ENCODE measurements around the gene LAMTOR2. TPM values are rescaled to one million over a fixed set of nuclear protein-coding genes. Genes with fewer than 3 reads are reported as not detected.
"Not testable (repeated sequence)": the region's sequence is repeated elsewhere in the genome, so short reads cannot be mapped to it uniquely, and the experiment has no call there.

LAMTOR2 gene
- total RNA-seq, 2 experiments from 2014 or later = 63.1 to 66.2 TPM

GRCh38 chr1:156071332-156071816 is 16.8 kb downstream of the LAMTOR2 start:
- H3K27ac Mint-ChIP-seq; DNase-seq; H3K4me3 Mint-ChIP-seq; POLR2A ChIA-PET; H3K4me1 Mint-ChIP-seq; H3K36me3 Mint-ChIP-seq (ENCODE audit: low read depth); H3K9me3 Mint-ChIP-seq: not testable (repeated sequence)
- CTCF ChIA-PET = interaction anchor here (0.5 to 1.5 kb wide), 4 partner anchors 8 to 82 kb away, joined by 3 to 6 read pairs (median 4); no protein-coding TSS in a partner anchor
- peaks cover 11% of the 10 kb centered on the region for H3K27me3 Mint-ChIP-seq

- DNase-seq = no peak
- Mint-ChIP-seq H3K27me3 (peaks cover 11% of the 10 kb centered on the region), H3K27ac (no peak overlapping the region), H3K36me3 (ENCODE audit: low read depth) (no peaks in the 10 kb centered on the region), H3K9me3 (no peaks in the 10 kb centered on the region), H3K4me3 (no peak overlapping the region), H3K4me1 (peaks cover 3% of the 10 kb centered on the region)
- POLR2A ChIA-PET = interaction anchor here (1.4 kb wide), 1 partner anchor 94 kb away, joined by 3 read pairs; the partner anchor contains the start of gene ARHGEF2
- CTCF ChIA-PET = interaction anchor here (0.5 to 1.6 kb wide), 5 partner anchors 9 to 82 kb away, joined by 3 to 6 read pairs (median 3); no protein-coding TSS in a partner anchor
Observed at GRCh38 chr1:156072251-156072650, 17.7 kb downstream of the LAMTOR2 start.

GRCh38 chr1:156073110-156073687 is 18.6 kb downstream of the LAMTOR2 start:
- ChIA-PET POLR2A (interaction anchor here (0.5 to 1.4 kb wide), 2 partner anchors 95 to 296 kb away, joined by 3 to 4 read pairs; partner anchors contain the start of gene ARHGEF2), CTCF (interaction anchor here (0.9 to 1.6 kb wide), 4 partner anchors 10 to 56 kb away, joined by 3 to 4 read pairs (median 3); no protein-coding TSS in a partner anchor)
- Mint-ChIP-seq H3K4me3 (no peak overlapping the region), H3K27ac (no peak overlapping the region), H3K36me3 (ENCODE audit: low read depth) (no peaks in the 10 kb centered on the region), H3K27me3 (peaks cover 16% of the 10 kb centered on the region), H3K9me3 (no peaks in the 10 kb centered on the region), H3K4me1 (peaks cover 2% of the 10 kb centered on the region)
- DNase-seq = no peak

- DNase-seq = no peak
- Mint-ChIP-seq H3K4me3 (no peak overlapping the region), H3K27ac (no peak overlapping the region), H3K36me3 (ENCODE audit: low read depth) (no peaks in the 10 kb centered on the region), H3K4me1 (peaks cover 2% of the 10 kb centered on the region), H3K9me3 (no peaks in the 10 kb centered on the region), H3K27me3 (peaks cover 21% of the 10 kb centered on the region)
- ChIA-PET POLR2A (interaction anchor here (1.4 kb wide), 1 partner anchor 95 kb away, joined by 3 read pairs; the partner anchor contains the start of gene ARHGEF2), CTCF (interaction anchor here (0.9 to 1.6 kb wide), 3 partner anchors 10 to 56 kb away, joined by 3 to 4 read pairs (median 3); no protein-coding TSS in a partner anchor)
Observed at GRCh38 chr1:156073740-156074139, 19.2 kb downstream of the LAMTOR2 start.

GRCh38 chr1:156074661-156075060 is 20.1 kb downstream of the LAMTOR2 start:
- Mint-ChIP-seq H3K4me3 (no peak overlapping the region), H3K4me1 (peaks cover 2% of the 10 kb centered on the region), H3K27me3 (peaks cover 27% of the 10 kb centered on the region), H3K27ac (no peak overlapping the region), H3K9me3 (no peaks in the 10 kb centered on the region), H3K36me3 (ENCODE audit: low read depth) (no peaks in the 10 kb centered on the region)
- no peak for DNase-seq
- ChIA-PET POLR2A (no interaction called here), CTCF (interaction anchor here (1.4 to 1.6 kb wide), 2 partner anchors 8 to 15 kb away, joined by 4 to 5 read pairs; no protein-coding TSS in a partner anchor)

- Mint-ChIP-seq H3K27me3 (peaks cover 31% of the 10 kb centered on the region), H3K4me1 (peaks cover 2% of the 10 kb centered on the region), H3K9me3 (no peaks in the 10 kb centered on the region), H3K36me3 (ENCODE audit: low read depth) (no peaks in the 10 kb centered on the region), H3K4me3 (no peak overlapping the region), H3K27ac (no peak overlapping the region)
- ChIA-PET POLR2A (no interaction called here), CTCF (interaction anchor here (1.4 kb wide), 1 partner anchor 9 kb away, joined by 5 read pairs; no protein-coding TSS in a partner anchor)
- no peak for DNase-seq
Observed at GRCh38 chr1:156075162-156075561, 20.6 kb downstream of the LAMTOR2 start.

GRCh38 chr1:156075775-156076204 is 21.2 kb downstream of the LAMTOR2 start:
- CTCF ChIA-PET = interaction anchor here (1.4 kb wide), 1 partner anchor 9 kb away, joined by 5 read pairs; no protein-coding TSS in a partner anchor

GRCh38 chr1:156076609-156077429 is 22.2 kb downstream of the LAMTOR2 start:
- H3K4me1 Mint-ChIP-seq = peaks cover 6% of the 10 kb centered on the region
- CTCF ChIA-PET = no interaction called here
- no peaks in the 10 kb centered on the region for H3K36me3 Mint-ChIP-seq (ENCODE audit: low read depth)
- H3K9me3 Mint-ChIP-seq = no peaks in the 10 kb centered on the region
- no peak for DNase-seq
- H3K4me3 Mint-ChIP-seq = no peak overlapping the region
- peaks cover 37% of the 10 kb centered on the region for H3K27me3 Mint-ChIP-seq
- POLR2A ChIA-PET = no interaction called here
- no peak overlapping the region for H3K27ac Mint-ChIP-seq

More at GRCh38 chr1:156075775-156076204, 21.2 kb downstream of the LAMTOR2 start:
- no peaks in the 10 kb centered on the region for H3K36me3 Mint-ChIP-seq (ENCODE audit: low read depth)
- no peak for DNase-seq
- peaks cover 2% of the 10 kb centered on the region for H3K4me1 Mint-ChIP-seq
- H3K27me3 Mint-ChIP-seq = peaks cover 32% of the 10 kb centered on the region
- H3K4me3 Mint-ChIP-seq = no peak overlapping the region
- H3K27ac Mint-ChIP-seq = no peak overlapping the region
- POLR2A ChIA-PET = no interaction called here
- no peaks in the 10 kb centered on the region for H3K9me3 Mint-ChIP-seq

GRCh38 chr1:156077430-156077760 is 22.8 kb downstream of the LAMTOR2 start:
- H3K36me3 Mint-ChIP-seq (ENCODE audit: low read depth) = no peaks in the 10 kb centered on the region
- H3K27ac Mint-ChIP-seq = no peak overlapping the region
- no peaks in the 10 kb centered on the region for H3K9me3 Mint-ChIP-seq
- H3K4me3 Mint-ChIP-seq = no peak overlapping the region
- DNase-seq = no peak
- peaks cover 38% of the 10 kb centered on the region for H3K27me3 Mint-ChIP-seq
- peaks cover 7% of the 10 kb centered on the region for H3K4me1 Mint-ChIP-seq
- CTCF ChIA-PET = no interaction called here
- POLR2A ChIA-PET = no interaction called here

- H3K36me3 Mint-ChIP-seq (ENCODE audit: low read depth) = no peaks in the 10 kb centered on the region
- ChIA-PET POLR2A (no interaction called here), CTCF (no interaction called here)
- H3K27ac Mint-ChIP-seq = no peak overlapping the region
- peaks cover 47% of the 10 kb centered on the region for H3K27me3 Mint-ChIP-seq
- H3K4me3 Mint-ChIP-seq = no peak overlapping the region
- H3K9me3 Mint-ChIP-seq = no peaks in the 10 kb centered on the region
- DNase-seq = no peak
- H3K4me1 Mint-ChIP-seq = peaks cover 10% of the 10 kb centered on the region
Observed at GRCh38 chr1:156078728-156079127, 24.1 kb downstream of the LAMTOR2 start.

GRCh38 chr1:156079762-156080161 is 25.2 kb downstream of the LAMTOR2 start:
- POLR2A ChIA-PET = no interaction called here
- no peaks in the 10 kb centered on the region for H3K9me3 Mint-ChIP-seq
- H3K27me3 Mint-ChIP-seq = peaks cover 52% of the 10 kb centered on the region

GRCh38 chr1:156080241-156080862 is 25.8 kb downstream of the LAMTOR2 start:
- peaks cover 10% of the 10 kb centered on the region for H3K4me1 Mint-ChIP-seq
- ChIA-PET POLR2A (no interaction called here), CTCF (no interaction called here)
- no peak overlapping the region for H3K4me3 Mint-ChIP-seq
- no peaks in the 10 kb centered on the region for H3K36me3 Mint-ChIP-seq (ENCODE audit: low read depth)
- H3K27ac Mint-ChIP-seq = no peak overlapping the region
- peaks cover 54% of the 10 kb centered on the region for H3K27me3 Mint-ChIP-seq
- no peak for DNase-seq
- no peaks in the 10 kb centered on the region for H3K9me3 Mint-ChIP-seq

More at GRCh38 chr1:156079762-156080161, 25.2 kb downstream of the LAMTOR2 start:
- no peak overlapping the region for H3K27ac Mint-ChIP-seq
- no peak for DNase-seq
- H3K4me3 Mint-ChIP-seq = no peak overlapping the region
- H3K36me3 Mint-ChIP-seq (ENCODE audit: low read depth) = no peaks in the 10 kb centered on the region
- CTCF ChIA-PET = no interaction called here
- H3K4me1 Mint-ChIP-seq = peaks cover 10% of the 10 kb centered on the region

GRCh38 chr1:156080863-156081179 is 26.2 kb downstream of the LAMTOR2 start:
- no peak for DNase-seq
- no peaks in the 10 kb centered on the region for H3K9me3 Mint-ChIP-seq
- H3K36me3 Mint-ChIP-seq (ENCODE audit: low read depth) = no peaks in the 10 kb centered on the region
- peaks cover 8% of the 10 kb centered on the region for H3K4me1 Mint-ChIP-seq
- peaks cover 54% of the 10 kb centered on the region for H3K27me3 Mint-ChIP-seq
- ChIA-PET CTCF (no interaction called here), POLR2A (no interaction called here)
- no peak overlapping the region for H3K4me3 Mint-ChIP-seq
- no peak overlapping the region for H3K27ac Mint-ChIP-seq
